ENCODE results near the gene USP53.

- TF ChIP-seq CTCF (tag by site-specific recombination; IDR thresholded peaks at IDR 0.05) (no peak), ZNF354C (tag by site-specific recombination; IDR thresholded peaks at IDR 0.05; ENCODE audit: borderline replicate concordance, low read depth) (no peak), ZNF274 (IDR thresholded peaks at IDR 0.05; ENCODE audit: low read length) (no peak), ZNF274 (tag by site-specific recombination; IDR thresholded peaks at IDR 0.05; ENCODE audit: borderline replicate concordance) (no peak), ZNF514 (tag by site-specific recombination; IDR thresholded peaks at IDR 0.05) (no peak), INSM2 (tag by site-specific recombination; IDR thresholded peaks at IDR 0.05) (no peak), ZNF2 (tag by site-specific recombination; IDR thresholded peaks at IDR 0.05) (no peak), ZNF223 (tag by site-specific recombination; IDR thresholded peaks at IDR 0.05) (no peak), ZBTB44 (tag by site-specific recombination; IDR thresholded peaks at IDR 0.05) (no peak), YY1 (tag by site-specific recombination; IDR thresholded peaks at IDR 0.05) (no peak), ZNF184 (tag by site-specific recombination; IDR thresholded peaks at IDR 0.05) (no peak)
Observed at GRCh38 chr4:119172223-119172622, 40.3 kb upstream of the USP53 start.
